Lung (tissue), 12 donors: ENCODE data around the gene PHF1. TPM values are rescaled to one million over a fixed set of nuclear protein-coding genes. Genes with fewer than 3 reads are reported as not detected.
"Not testable (repeated sequence)": the region's sequence is repeated elsewhere in the genome, so short reads cannot be mapped to it uniquely, and the experiment has no call there.

Source experiments
- ATAC-seq: fragments of 200-7000 bp; cut with Tn5 transposase; one replicate; pipeline ENCODE4 v1.9.1; 2020; ENCODE audit warnings: moderate number of reproducible peaks; ENCODE audit not compliant: insufficient read depth, low FRiP score
- DNase-seq, 3 donors: peaks; one replicate each; pipeline ENCODE4 v3.0.0-alpha.2; 2013 to 2017
- H3K27ac ChIP-seq, 2 donors: one replicate each; pipeline ENCODE4 v1.5.1; 2013; ENCODE audit warnings: mild to moderate bottlenecking in 2 of 2, moderate library complexity in 2 of 2, control low read depth in 1 of 2, inconsistent platforms in 1 of 2, low read depth in 1 of 2, low read length in 1 of 2
- H3K27me3 ChIP-seq, 3 donors: one replicate each; pipeline ENCODE4 v1.5.1; 2013; ENCODE audit warnings: low read length in 2 of 3; ENCODE audit not compliant: control insufficient read depth in 3 of 3, insufficient read depth in 3 of 3
- H3K36me3 ChIP-seq, 4 donors: one replicate each; pipeline ENCODE4 v1.5.1; 2013; ENCODE audit warnings: low read length in 4 of 4, mild to moderate bottlenecking in 1 of 4, moderate library complexity in 1 of 4; ENCODE audit not compliant: control insufficient read depth in 4 of 4, insufficient read depth in 4 of 4
- H3K4me1 ChIP-seq, 5 donors: one replicate each; pipeline ENCODE4 v1.5.1; 2013; ENCODE audit warnings: low read length in 5 of 5, mild to moderate bottlenecking in 2 of 5, moderate library complexity in 1 of 5; ENCODE audit not compliant: control insufficient read depth in 5 of 5, insufficient read depth in 5 of 5
- H3K4me3 ChIP-seq: one replicate; pipeline ENCODE4 v1.5.1; 2013; ENCODE audit warnings: mild to moderate bottlenecking, control low read depth, moderate library complexity
- H3K9ac ChIP-seq, 2 donors: one replicate each; pipeline ENCODE4 v1.5.1; 2013; ENCODE audit warnings: low read length in 2 of 2, control low read depth in 1 of 2; ENCODE audit not compliant: insufficient read depth in 1 of 2
- H3K9me3 ChIP-seq, 4 donors: one replicate each; pipeline ENCODE4 v1.5.1; 2013; ENCODE audit warnings: low read length in 3 of 4, mild to moderate bottlenecking in 1 of 4, moderate library complexity in 1 of 4; ENCODE audit not compliant: control insufficient read depth in 4 of 4, insufficient read depth in 3 of 4
- WGBS, 2 donors: extraction: QIAGEN DNeasy Blood & Tissue Kit; methylation state at CpG; one replicate each; pipeline ENCODE4 v1.1.7; 2013; 5-methylcytosine and 5-hydroxymethylcytosine counted together
- polyA plus RNA-seq, 2 donors: library from polyadenylated mRNA; stranded (reverse); fragments of 200-250 nt; gene quantifications; one replicate each; pipeline ENCODE4 v1.2.1, GENCODE V29; 2013
- total RNA-seq, 2 donors: library from RNA; depleted of rRNA in 1 of 2; stranded (reverse); fragments of >200 nt in 1 of 2; gene quantifications; one replicate each; pipeline ENCODE4 v1.2.1, GENCODE V29; 2014 to 2021
- TF ChIP-seq, protein P1 (sequence below): IDR thresholded peaks from 2 replicates; pipeline ENCODE4 v1.5.1; 2012; ENCODE audit warnings: mild to moderate bottlenecking; ENCODE audit errors: control extremely low read depth, extremely low read depth
- donor health status: control.
- donor health status: control.
- donor health status: Bipolar disorder and iron deficiency.
- donor health status: healthy.
- donor health status: DM: yes; HTN: yes; CAD: no.

Gene PHF1
- total and polyA plus RNA-seq, 4 donors = 30.9 to 121 (median 45.1) TPM

DNA sequence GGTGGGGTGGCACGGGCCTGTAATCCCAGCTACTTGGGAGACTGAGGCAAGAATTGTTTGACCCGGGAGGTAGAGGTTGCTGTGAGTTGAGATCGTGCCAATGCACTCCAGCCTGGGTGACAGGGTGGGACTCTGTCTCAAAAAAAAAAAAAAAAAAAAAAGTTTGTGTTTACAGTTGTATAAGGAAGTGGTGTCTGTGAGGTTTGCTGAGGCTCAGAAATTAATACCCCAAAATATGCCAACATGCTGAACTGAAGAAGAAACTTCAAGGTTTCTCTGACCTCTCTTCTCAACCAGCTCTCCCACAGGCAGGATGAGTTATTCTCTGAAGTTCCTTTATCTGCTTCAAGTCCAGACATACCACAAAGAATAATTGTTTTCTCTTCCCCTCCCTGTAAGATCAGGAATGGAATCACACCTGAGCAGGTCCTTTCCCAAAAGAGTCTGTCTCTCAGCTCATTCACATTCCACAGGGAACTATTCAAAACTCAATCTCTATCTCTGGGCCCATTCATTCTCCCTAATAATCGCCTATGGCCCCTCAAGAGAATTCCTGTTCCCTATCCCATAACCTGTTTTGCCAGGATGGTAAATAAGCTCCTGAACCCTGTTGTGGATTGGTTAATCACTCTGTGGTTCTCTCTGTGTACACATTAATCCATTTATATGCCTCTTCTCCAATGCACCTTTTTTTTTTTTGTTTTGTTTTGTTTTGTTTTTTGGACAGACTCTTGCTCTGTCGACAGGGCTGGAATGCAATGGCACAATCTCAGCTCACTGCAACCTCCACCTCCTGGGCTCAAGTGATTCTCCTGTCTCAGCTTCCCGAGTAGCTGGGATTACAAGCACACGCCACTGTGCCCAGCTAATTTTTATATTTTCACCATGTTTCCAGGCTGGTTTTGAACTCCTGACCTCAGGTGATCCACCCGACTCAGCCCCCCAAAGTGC is 36.6 kb upstream of the PHF1 start:
- TF ChIP-seq, protein P1, sequence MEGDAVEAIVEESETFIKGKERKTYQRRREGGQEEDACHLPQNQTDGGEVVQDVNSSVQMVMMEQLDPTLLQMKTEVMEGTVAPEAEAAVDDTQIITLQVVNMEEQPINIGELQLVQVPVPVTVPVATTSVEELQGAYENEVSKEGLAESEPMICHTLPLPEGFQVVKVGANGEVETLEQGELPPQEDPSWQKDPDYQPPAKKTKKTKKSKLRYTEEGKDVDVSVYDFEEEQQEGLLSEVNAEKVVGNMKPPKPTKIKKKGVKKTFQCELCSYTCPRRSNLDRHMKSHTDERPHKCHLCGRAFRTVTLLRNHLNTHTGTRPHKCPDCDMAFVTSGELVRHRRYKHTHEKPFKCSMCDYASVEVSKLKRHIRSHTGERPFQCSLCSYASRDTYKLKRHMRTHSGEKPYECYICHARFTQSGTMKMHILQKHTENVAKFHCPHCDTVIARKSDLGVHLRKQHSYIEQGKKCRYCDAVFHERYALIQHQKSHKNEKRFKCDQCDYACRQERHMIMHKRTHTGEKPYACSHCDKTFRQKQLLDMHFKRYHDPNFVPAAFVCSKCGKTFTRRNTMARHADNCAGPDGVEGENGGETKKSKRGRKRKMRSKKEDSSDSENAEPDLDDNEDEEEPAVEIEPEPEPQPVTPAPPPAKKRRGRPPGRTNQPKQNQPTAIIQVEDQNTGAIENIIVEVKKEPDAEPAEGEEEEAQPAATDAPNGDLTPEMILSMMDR = no peak
- no peak overlapping the region for H3K4me3 ChIP-seq
- DNase-seq (no peak), ATAC-seq (no peak)
- H3K27me3 ChIP-seq = no peaks in the 10 kb centered on the region
- 61 to 71% methylated on average over 8 of the region's 8 CpGs for WGBS, 2 donors
- no peak overlapping the region for H3K9ac ChIP-seq
- H3K9me3 ChIP-seq = no peaks in the 10 kb centered on the region
- H3K4me1 ChIP-seq = peaks cover 0 to 18% (median 5%) of the 10 kb centered on the region in 5 donors
- no peak overlapping the region for H3K27ac ChIP-seq
- H3K36me3 ChIP-seq = no peaks in the 10 kb centered on the region

DNA sequence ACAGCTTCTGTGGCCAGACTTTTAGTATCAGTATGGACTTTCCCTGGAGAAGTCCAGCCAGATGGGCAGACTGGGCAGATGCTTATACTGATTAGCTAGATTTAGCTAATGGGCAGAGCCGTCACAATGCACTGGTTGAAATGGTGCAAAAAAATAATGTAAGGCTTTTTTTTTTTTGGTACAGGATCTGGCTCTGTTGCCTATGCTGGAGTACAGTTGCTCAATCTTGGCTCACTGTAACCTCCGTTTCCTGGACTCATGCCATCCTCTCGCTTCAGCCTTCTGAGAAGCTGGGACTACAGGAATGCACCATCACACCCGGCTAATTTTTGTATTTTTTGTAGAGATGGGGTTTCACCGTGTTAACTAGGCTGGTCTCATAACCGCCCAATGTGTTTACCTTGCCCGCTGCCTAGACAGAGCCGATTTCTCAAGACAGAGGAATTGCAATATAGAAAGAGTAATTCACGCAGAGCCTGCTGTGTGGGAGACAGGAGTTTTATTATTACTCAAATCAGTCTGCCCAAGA is 35.6 kb upstream of the PHF1 start:
- Histone ChIP-seq H3K9ac (no peak overlapping the region), H3K27ac (no peak overlapping the region), H3K4me3 (no peak overlapping the region), H3K4me1 (peaks cover 0 to 18% (median 5%) of the 10 kb centered on the region in 5 donors), H3K9me3 (no peaks in the 10 kb centered on the region), H3K27me3 (no peaks in the 10 kb centered on the region), H3K36me3 (no peaks in the 10 kb centered on the region)
- ATAC-seq (peak; percentile 66), DNase-seq (peak; percentile 91 to 98 (median 96))
- 11 to 17% methylated on average over 9 of the region's 9 CpGs for WGBS, 2 donors
- TF ChIP-seq, protein P1 = no peak

DNA sequence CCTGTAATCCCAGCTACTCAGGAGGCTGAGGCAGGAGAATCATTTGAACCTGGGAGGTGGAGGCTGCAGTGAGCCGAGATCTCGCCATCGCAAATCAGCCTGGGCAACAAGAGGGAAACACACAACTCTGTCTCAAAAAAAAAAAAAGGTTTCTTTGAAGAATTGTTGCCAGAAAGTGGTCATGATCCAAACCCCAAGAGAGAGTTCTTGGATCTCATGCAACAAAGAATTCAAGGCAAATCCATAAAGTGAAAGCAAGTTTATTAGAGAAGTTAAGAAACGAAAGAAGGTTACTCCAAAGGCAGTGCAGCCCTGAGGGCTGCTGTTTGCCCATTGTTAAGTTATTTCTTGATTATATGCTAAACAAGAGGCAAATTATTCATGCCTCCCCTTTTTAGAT is 33.6 kb upstream of the PHF1 start:
- Histone ChIP-seq H3K36me3 (no peaks in the 10 kb centered on the region), H3K9ac (no peak overlapping the region), H3K4me3 (no peak overlapping the region), H3K9me3 (no peaks in the 10 kb centered on the region), H3K27ac (no peak overlapping the region), H3K27me3 (no peaks in the 10 kb centered on the region), H3K4me1 (peaks cover 0 to 18% (median 5%) of the 10 kb centered on the region in 5 donors)
- DNase-seq (no peak), ATAC-seq (no peak)
- TF ChIP-seq, protein P1 = no peak
- WGBS, 2 donors = 93 to 94% methylated on average over 4 of the region's 4 CpGs

DNA sequence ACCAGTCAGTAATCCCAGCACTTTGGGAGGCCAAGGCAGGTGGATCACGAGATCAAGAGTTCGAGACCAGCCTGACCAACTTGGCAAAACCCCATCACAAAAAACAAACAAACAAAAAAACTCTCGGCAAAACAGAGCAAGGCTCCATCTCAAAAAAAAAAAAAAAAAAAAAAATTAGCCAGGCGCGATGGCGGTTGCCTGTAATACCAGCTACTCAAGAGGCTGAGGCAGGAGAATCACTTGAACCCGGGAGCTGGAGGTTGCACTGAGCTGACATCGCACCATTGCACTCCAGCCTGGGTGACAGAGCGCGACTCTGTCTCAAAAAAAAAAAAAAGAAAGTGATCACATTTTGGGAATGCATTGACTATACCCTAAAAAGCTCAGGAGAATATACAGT is 31.6 kb upstream of the PHF1 start:
- H3K9ac ChIP-seq, H3K27me3 ChIP-seq, H3K36me3 ChIP-seq, H3K9me3 ChIP-seq, H3K4me3 ChIP-seq, DNase-seq, ATAC-seq, H3K27ac ChIP-seq: not testable (repeated sequence)
- peaks cover 0 to 17% (median 5%) of the 10 kb centered on the region in 5 donors for H3K4me1 ChIP-seq
- WGBS, 2 donors = 94% methylated on average over 10 of the region's 10 CpGs
